ENCODE measurements around the gene SMAD5. TPM values are rescaled to one million over a fixed set of nuclear protein-coding genes. Genes with fewer than 3 reads are reported as not detected.

SMAD5 gene
- total and polyA plus RNA-seq, 2 of the 8 experiments (the other 6 are each of a cell fraction or from before 2014, with no cell fraction given): 30.2 to 60.5 TPM

DNA sequence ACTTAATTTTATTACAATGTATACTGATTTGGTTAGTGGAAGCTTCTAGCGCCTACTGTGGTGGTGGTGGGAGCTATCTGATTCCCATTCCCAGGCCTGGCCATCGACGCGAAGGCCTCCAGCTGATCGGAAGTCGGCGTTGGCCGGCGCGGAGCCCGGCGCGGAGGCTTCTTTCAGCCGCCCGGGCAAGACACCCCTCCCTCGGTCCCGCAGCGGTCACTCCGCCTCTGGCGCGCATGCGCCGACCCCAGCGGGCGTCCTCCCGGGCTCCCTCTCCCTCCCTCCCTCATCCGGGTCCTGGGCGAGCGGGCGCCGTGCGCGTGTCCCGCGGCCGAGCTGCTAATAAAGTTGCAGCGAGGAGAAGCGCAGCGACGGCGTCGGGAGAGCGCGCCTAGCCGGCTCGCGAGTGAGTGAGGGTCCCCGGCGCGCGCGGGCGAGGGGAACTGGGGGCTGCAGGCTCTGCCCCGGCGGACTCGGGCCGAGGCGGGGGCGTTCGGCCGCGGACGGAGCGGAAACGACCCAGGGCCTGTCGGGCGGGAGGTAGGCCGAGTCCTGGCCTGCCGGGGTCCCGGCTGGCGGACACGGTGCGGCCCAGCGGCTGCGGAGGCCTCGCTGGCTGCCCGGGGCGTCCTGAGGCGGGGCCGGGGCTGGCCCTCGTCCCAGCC, at the start of gene SMAD5 (continued):
- TF ChIP-seq RXRA (IDR thresholded peaks at IDR 0.05; ENCODE audit: insufficient read depth, low read depth, low read length) (no peak), SIN3A (conservative IDR thresholded peaks at IDR 0.05 in 1 of 2, IDR thresholded peaks at IDR 0.05 in 1 of 2; ENCODE audit: low read depth in 1 of 2, low read length in 2 of 2) (peak in 1 of 2 experiments; percentile 69; a peak in 1 of 4 replicates), EGR1 (IDR thresholded peaks at IDR 0.05; ENCODE audit: borderline replicate concordance, low read depth, low read length) (no peak; the same call in 1 of the 2 replicates), CREB1 (IDR thresholded peaks at IDR 0.05) (peak; percentile 76), JUND (IDR thresholded peaks at IDR 0.05; ENCODE audit: low read length) (peak; percentile 64; the same call in 1 of the 2 replicates), BRCA1 (IDR thresholded peaks at IDR 0.05; ENCODE audit: low read depth, low read length) (no peak), SAP30 (IDR thresholded peaks at IDR 0.05; ENCODE audit: insufficient read depth, insufficient replicate concordance, low read length) (no peak), CEBPB (IDR thresholded peaks at IDR 0.05; ENCODE audit: low read depth, low read length) (no peak), YY1 (IDR thresholded peaks at IDR 0.05; ENCODE audit: low read depth, low read length) (0 out of 2 replicates have a peak, but pooled peaks have one; percentile 25), TEAD4 (IDR thresholded peaks at IDR 0.05; ENCODE audit: low read depth, low read length) (no peak), BCL11A (IDR thresholded peaks at IDR 0.05; ENCODE audit: low read depth in 2 of 2, low read length in 2 of 2) (no peak), ZNF274 (IDR thresholded peaks at IDR 0.05; ENCODE audit: borderline replicate concordance, extremely low read depth, low read length) (no peak), GABPA (IDR thresholded peaks at IDR 0.05; ENCODE audit: borderline replicate concordance, insufficient read depth, low read length) (0 out of 2 replicates have a peak, but pooled peaks have one; percentile 14), KDM5A (IDR thresholded peaks at IDR 0.05; ENCODE audit: low read length) (peak; percentile 40; the same call in 1 of the 2 replicates), CTBP2 (IDR thresholded peaks at IDR 0.05; ENCODE audit: borderline replicate concordance, insufficient read depth, insufficient read length, low read length) (no peak), POLR2A (IDR thresholded peaks at IDR 0.05; ENCODE audit: control extremely low read depth in 1 of 2, low read depth in 2 of 2, low read length in 2 of 2) (peak in 1 of 2 experiments; percentile 71; a peak in 2 of 3 replicates), TAF7 (optimal IDR thresholded peaks at IDR 0.05; ENCODE audit: borderline replicate concordance, low read depth, low read length) (peak; percentile 68), JUN (IDR thresholded peaks at IDR 0.05; ENCODE audit: low read depth, low read length) (no peak), RAD21 (IDR thresholded peaks at IDR 0.05 in 1 of 2, conservative IDR thresholded peaks at IDR 0.05 in 1 of 2; ENCODE audit: low read depth in 2 of 2, low read length in 2 of 2) (no peak), CBX8 (IDR thresholded peaks at IDR 0.05; ENCODE audit: borderline replicate concordance, low read depth, low read length) (no peak), NANOG (IDR thresholded peaks at IDR 0.05; ENCODE audit: insufficient read depth, low read depth, low read length, poor library complexity, severe bottlenecking) (no peak), TBP (IDR thresholded peaks at IDR 0.05; ENCODE audit: low read depth, low read length) (peak; percentile 16; the same call in 1 of the 2 replicates), TAF1 (IDR thresholded peaks at IDR 0.05; ENCODE audit: low read depth, low read length) (peak; percentile 51)
- TF ChIP-seq, protein P1, sequence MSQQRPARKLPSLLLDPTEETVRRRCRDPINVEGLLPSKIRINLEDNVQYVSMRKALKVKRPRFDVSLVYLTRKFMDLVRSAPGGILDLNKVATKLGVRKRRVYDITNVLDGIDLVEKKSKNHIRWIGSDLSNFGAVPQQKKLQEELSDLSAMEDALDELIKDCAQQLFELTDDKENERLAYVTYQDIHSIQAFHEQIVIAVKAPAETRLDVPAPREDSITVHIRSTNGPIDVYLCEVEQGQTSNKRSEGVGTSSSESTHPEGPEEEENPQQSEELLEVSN (IDR thresholded peaks at IDR 0.05): 0 out of 2 replicates have a peak, but pooled peaks have one; percentile 43

Data from H1 (cell line).